GM23248 (cell line): Measurements from ENCODE around the gene CCDC78.

ENCODE experiments used
- EZH2 ChIP-seq: fragments of 200-600 bp; sonication (generic); IDR thresholded peaks from 2 replicates; pipeline ENCODE4 v1.6.1; 2018; ENCODE audit warnings: antibody characterized with exemption, mild to moderate bottlenecking; ENCODE audit not compliant: insufficient read depth, poor library complexity, severe bottlenecking
- EZH2phosphoT487 ChIP-seq: fragments of 200-600 bp; sonication (generic); IDR thresholded peaks from 2 replicates; pipeline ENCODE4 v1.6.1; 2018; ENCODE audit warnings: antibody characterized with exemption, moderate library complexity, mild to moderate bottlenecking, low read depth; ENCODE audit not compliant: insufficient read depth

DNA sequence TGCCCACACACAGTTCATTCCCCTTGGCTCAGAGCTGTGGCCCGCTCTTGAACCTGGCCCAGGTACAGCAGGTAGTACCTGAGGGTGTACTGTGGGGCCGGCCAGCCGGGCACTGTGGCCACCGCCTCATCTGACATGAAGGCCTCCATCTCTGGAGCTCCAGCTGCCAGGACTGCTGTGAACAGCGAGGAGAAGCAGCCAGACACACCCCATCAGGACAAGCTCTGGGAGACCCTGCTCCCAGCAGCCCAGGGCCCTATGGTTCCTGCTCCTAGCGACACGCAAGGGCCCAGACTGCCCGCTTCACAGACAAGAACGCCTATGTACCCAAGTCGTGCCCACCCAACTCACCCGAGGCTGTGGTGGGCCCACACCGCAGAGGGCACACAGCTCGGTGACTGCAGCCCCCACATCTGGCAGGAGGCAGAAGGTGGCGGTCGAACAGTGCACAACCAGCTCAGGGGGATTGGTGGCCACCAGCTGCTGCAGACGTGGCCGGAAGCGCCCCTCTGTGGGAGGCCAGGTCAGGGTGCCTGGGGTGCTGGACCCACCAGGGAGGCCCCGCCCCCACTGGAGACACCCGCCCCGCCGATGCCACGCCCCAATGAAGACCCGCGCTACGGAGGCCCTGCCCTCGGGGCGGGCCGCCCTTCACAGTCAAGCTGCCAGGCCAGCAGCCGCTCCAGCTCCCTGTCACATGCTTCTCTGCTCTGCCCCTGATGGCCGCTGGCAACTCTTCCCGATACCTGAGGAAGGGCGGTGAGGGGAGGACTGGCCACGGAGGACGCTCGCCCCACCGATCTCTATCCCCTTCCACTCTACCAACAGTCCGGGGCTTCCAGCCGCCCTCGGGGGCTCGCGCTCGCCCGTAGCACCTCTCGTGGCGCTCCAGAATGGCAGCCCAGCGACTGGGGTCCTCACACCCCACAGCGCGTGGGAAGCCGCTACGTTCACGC, 47.1 kb downstream of the CCDC78 start:
- TF ChIP-seq EZH2 (no peak), EZH2phosphoT487 (no peak)
